Peyer's patch (tissue), 4 donors: ENCODE data around the gene ACOT7.

Experiments
- CTCF ChIP-seq, 6 experiments: fragments of 450-650 bp in 4 of 6; fragments of 200-600 bp in 2 of 6; sonication (generic) in 1 of 6; IDR thresholded peaks; one replicate each; pipeline ENCODE4 v1.5.1; 2017 to 2019; ENCODE audit warnings: antibody characterized with exemption in 6 of 6, mild to moderate bottlenecking in 3 of 6, moderate library complexity in 1 of 6
- POLR2A ChIP-seq, 2 donors: fragments of 450-650 bp; IDR thresholded peaks; one replicate each; pipeline ENCODE4 v1.5.1; 2017; ENCODE audit warnings: antibody characterized with exemption in 2 of 2, mild to moderate bottlenecking in 2 of 2, moderate library complexity in 2 of 2

DNA sequence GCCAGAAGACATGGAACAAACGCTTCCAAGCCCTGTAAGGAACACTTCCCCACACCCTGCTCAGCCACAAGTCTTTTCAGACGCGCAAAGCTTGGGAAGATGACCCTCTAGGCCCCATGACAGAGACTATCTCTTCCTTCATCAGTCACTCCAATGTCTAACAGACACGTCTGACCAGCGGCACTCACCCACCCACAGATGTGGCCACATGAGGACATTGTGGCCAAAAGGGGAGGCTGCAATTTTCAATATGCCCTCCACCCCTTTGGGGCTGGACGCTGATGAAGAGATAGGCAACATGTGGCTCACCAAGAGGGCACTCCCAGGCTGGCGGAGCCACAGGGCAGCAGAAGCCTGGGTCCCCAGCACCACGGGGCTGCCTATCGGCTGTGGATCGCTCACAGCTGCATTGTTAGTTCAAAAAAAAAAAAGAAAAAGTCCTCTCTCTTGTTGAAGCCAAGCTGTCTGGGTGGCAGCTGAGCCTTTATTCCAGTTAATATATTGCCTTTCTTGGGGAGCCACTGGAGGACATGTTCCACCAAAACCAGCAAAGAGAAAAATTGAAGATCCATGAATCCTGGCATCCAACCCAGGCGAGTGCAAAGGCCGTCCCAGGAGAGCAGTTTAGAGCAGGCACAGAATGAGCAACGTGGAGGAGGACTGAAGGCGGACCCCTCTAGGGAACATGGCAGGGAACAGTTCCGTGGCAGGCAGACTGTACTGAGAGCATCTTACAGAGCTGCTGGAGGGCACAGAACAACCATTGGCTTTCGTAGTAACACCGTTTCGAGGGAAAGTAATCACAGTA lies 80.0 kb downstream of the ACOT7 start:
- TF ChIP-seq CTCF (IDR thresholded peaks at IDR 0.05) (no peak), POLR2A (IDR thresholded peaks at IDR 0.05) (no peak)
